ENCODE measurements around the gene USP38. TPM values are rescaled to one million over a fixed set of nuclear protein-coding genes. Genes with fewer than 3 reads are reported as not detected.

USP38 gene
- total RNA-seq, 4 donors from 2014 or later = 11.9 to 20.6 (median 17.9) TPM

GRCh38 chr4:143248827-143249226, 64.1 kb downstream of the USP38 start:
- H3K27me3 ChIP-seq = no peaks in the 10 kb centered on the region
- no peak for DNase-seq
- peaks cover 0 to 21% (median 0%) of the 10 kb centered on the region in 3 donors for H3K4me1 ChIP-seq
- 93 to 100% methylated on average over 4 of the region's 4 CpGs for WGBS, 2 donors
- no peak overlapping the region for H3K27ac ChIP-seq
- no peaks in the 10 kb centered on the region for H3K36me3 ChIP-seq
- H3K4me3 ChIP-seq = no peak overlapping the region
- no peaks in the 10 kb centered on the region for H3K9me3 ChIP-seq
- intact Hi-C loops (cut with DNase I) = no loop called here
- TF ChIP-seq POLR2A (IDR thresholded peaks at IDR 0.05) = no peak
- TF ChIP-seq, protein P1, sequence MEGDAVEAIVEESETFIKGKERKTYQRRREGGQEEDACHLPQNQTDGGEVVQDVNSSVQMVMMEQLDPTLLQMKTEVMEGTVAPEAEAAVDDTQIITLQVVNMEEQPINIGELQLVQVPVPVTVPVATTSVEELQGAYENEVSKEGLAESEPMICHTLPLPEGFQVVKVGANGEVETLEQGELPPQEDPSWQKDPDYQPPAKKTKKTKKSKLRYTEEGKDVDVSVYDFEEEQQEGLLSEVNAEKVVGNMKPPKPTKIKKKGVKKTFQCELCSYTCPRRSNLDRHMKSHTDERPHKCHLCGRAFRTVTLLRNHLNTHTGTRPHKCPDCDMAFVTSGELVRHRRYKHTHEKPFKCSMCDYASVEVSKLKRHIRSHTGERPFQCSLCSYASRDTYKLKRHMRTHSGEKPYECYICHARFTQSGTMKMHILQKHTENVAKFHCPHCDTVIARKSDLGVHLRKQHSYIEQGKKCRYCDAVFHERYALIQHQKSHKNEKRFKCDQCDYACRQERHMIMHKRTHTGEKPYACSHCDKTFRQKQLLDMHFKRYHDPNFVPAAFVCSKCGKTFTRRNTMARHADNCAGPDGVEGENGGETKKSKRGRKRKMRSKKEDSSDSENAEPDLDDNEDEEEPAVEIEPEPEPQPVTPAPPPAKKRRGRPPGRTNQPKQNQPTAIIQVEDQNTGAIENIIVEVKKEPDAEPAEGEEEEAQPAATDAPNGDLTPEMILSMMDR (IDR thresholded peaks at IDR 0.05) = no peak

- no peak overlapping the region for H3K27ac ChIP-seq
- intact Hi-C loops (cut with DNase I) = no loop called here
- no peaks in the 10 kb centered on the region for H3K27me3 ChIP-seq
- no peak overlapping the region for H3K4me3 ChIP-seq
- no peaks in the 10 kb centered on the region for H3K36me3 ChIP-seq
- H3K4me1 ChIP-seq = peaks cover 0 to 21% (median 0%) of the 10 kb centered on the region in 3 donors
- 80 to 84% methylated on average over 3 of the region's 3 CpGs for WGBS, 2 donors
- H3K9me3 ChIP-seq = no peaks in the 10 kb centered on the region
- no peak for DNase-seq
- TF ChIP-seq, protein P1 (IDR thresholded peaks at IDR 0.05) = no peak
- TF ChIP-seq POLR2A (IDR thresholded peaks at IDR 0.05) = no peak
These were observed 65.9 kb downstream of the USP38 start for GRCh38 chr4:143250617-143251016.

DNA sequence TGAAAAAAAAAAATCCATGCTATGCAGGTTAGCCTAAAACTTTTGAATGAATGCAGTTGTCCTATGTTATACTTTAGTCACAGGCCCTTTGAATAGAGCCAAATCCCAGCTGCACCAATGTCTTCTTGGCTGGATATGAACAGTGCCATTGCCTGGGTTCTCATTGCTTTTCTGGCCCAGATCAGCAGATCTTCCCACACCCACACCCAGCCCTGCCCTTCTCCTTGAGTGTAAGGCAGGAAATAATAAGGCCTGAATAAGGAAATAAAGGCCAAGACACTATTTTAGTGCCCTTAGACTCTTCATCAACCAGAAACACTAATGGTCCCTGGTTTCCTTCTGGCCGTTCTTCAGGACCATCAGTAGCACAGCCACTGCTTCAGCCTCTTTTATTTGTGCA, 66.6 kb downstream of the USP38 start:
- no peak overlapping the region for H3K4me3 ChIP-seq
- peak overlapping the region in 3 of 4 donors; percentile 40 to 69 (median 63) for H3K27ac ChIP-seq
- H3K4me1 ChIP-seq = peaks cover 0 to 21% (median 0%) of the 10 kb centered on the region in 3 donors
- TF ChIP-seq POLR2A (IDR thresholded peaks at IDR 0.05) = no peak
- TF ChIP-seq, protein P1 (IDR thresholded peaks at IDR 0.05) = no peak
- no peaks in the 10 kb centered on the region for H3K9me3 ChIP-seq
- H3K27me3 ChIP-seq = no peaks in the 10 kb centered on the region
- intact Hi-C loops (cut with DNase I) = no loop called here
- H3K36me3 ChIP-seq = no peaks in the 10 kb centered on the region
- no peak for DNase-seq
- 56 to 60% methylated on average over 1 of the region's 1 CpG for WGBS, 2 donors

GRCh38 chr4:143251779-143252178, 67.1 kb downstream of the USP38 start:
- Histone ChIP-seq H3K4me3 (no peak overlapping the region), H3K9me3 (no peaks in the 10 kb centered on the region), H3K27ac (peak overlapping the region in 3 of 4 donors; percentile 40 to 69 (median 63)), H3K4me1 (peaks cover 0 to 21% (median 0%) of the 10 kb centered on the region in 3 donors), H3K36me3 (no peaks in the 10 kb centered on the region), H3K27me3 (no peaks in the 10 kb centered on the region)
- intact Hi-C loops (cut with DNase I) = no loop called here
- TF ChIP-seq, protein P1 (IDR thresholded peaks at IDR 0.05) = no peak
- TF ChIP-seq POLR2A (IDR thresholded peaks at IDR 0.05) = no peak
- 45 to 52% methylated on average over 1 of the region's 1 CpG for WGBS, 2 donors
- no peak for DNase-seq

DNA sequence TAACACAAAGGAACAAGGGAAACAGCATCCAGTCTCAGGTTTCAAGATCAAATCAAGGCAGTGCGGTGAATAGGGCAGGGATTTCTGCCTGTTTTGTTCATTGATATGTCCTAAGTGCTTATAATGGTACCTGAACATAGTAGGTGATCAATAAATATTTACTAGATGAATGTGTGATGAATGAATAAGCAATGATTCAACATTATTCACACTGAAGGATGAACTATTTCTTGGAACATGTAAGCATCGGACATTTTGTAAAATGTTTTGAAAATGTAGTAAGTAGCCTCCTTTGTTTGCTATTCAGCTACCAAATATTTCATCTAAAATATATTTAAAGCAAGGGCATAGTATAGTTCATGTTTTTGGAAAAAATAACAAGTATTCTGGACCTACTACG, 67.8 kb downstream of the USP38 start:
- TF ChIP-seq POLR2A (IDR thresholded peaks at IDR 0.05) = no peak
- TF ChIP-seq, protein P1 (IDR thresholded peaks at IDR 0.05) = no peak
- WGBS, 2 donors = 73 to 89% methylated on average over 3 of the region's 3 CpGs
- Histone ChIP-seq H3K27me3 (no peaks in the 10 kb centered on the region), H3K4me3 (no peak overlapping the region), H3K27ac (no peak overlapping the region), H3K9me3 (no peaks in the 10 kb centered on the region), H3K36me3 (no peaks in the 10 kb centered on the region), H3K4me1 (peaks cover 0 to 21% (median 0%) of the 10 kb centered on the region in 3 donors)
- DNase-seq = no peak
- intact Hi-C loops (cut with DNase I) = no loop called here

Data from esophagus squamous epithelium (tissue), 5 donors.